ENCODE results near the gene ZNF574. TPM values are rescaled to one million over a fixed set of nuclear protein-coding genes. Genes with fewer than 3 reads are reported as not detected.

ZNF574 gene
- polyA plus RNA-seq, 1 of the 3 experiments (the other 2 are of a cell fraction) = 8.5 TPM

- no peak for TF ChIP-seq CTCF (IDR thresholded peaks at IDR 0.05)
- no peak for TF ChIP-seq FOSL2 (IDR thresholded peaks at IDR 0.05; ENCODE audit: borderline replicate concordance, low read depth)
- TF ChIP-seq RXRA (IDR thresholded peaks at IDR 0.05; ENCODE audit: borderline replicate concordance, low read depth) = no peak
- TF ChIP-seq, protein P1, sequence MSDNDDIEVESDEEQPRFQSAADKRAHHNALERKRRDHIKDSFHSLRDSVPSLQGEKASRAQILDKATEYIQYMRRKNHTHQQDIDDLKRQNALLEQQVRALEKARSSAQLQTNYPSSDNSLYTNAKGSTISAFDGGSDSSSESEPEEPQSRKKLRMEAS (IDR thresholded peaks at IDR 0.05; ENCODE audit: low read depth) = no peak
- no peak for TF ChIP-seq FOXJ3 (CRISPR knock-in tag; IDR thresholded peaks at IDR 0.05)
- TF ChIP-seq SMC3 (IDR thresholded peaks at IDR 0.05; ENCODE audit: low read depth, low read length) = no peak
These were observed 48.5 kb downstream of the ZNF574 start (continued) for GRCh38 chr19:42124386-42124901.

DNA sequence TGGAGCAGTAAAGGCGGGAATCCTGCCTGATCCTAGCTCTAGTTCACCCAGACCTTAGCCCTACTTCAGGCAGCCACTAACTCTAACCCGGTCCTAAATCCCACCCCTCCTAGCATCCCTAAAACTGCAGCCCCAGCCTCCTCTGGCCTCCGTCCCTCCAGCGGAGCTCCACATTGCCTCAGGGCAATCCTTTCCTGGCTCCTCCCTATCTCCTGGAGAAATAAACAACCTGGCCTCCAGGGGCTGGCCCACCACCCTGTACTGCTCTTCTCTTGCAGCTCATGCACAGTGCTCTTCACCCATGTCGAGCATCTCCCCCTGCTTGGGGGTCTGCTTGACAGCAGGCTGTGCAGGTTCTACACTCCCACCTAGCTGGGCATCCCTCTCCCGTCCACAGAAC, 49.6 kb downstream of the ZNF574 start:
- Histone ChIP-seq H3K4me3 (ENCODE audit: low read depth in 2 of 2, low read length in 1 of 2) (no peak overlapping the region), H3K4me2 (no peak overlapping the region), H3K27me3 (ENCODE audit: insufficient read depth) (no peaks in the 10 kb centered on the region), H3K36me3 (replicated peaks in 1 of 2; ENCODE audit: control insufficient read depth in 1 of 2, insufficient read depth in 2 of 2, low read length in 1 of 2) (no peaks in the 10 kb centered on the region), H3K27ac (ENCODE audit: low read depth in 2 of 2, low read length in 1 of 2) (no peak overlapping the region), H3K79me2 (ENCODE audit: insufficient read depth) (no peaks in the 10 kb centered on the region), H2AFZ (ENCODE audit: low read depth) (no peak overlapping the region), H3F3A (replicated peaks; ENCODE audit: insufficient read depth) (no peaks in the 10 kb centered on the region), H3K9me2 (no peaks in the 10 kb centered on the region), H3K4me1 (ENCODE audit: control insufficient read depth in 1 of 2, insufficient read depth in 2 of 2, low read depth in 1 of 2, low read length in 1 of 2) (peaks cover 18 to 29% of the 10 kb centered on the region in 2 experiments; a peak in 3 of 4 replicates), H3K9me3 (no peaks in the 10 kb centered on the region), H4K20me1 (ENCODE audit: insufficient read depth) (no peaks in the 10 kb centered on the region), H3K9ac (no peak overlapping the region)
- ChIA-PET POLR2A (no interaction called here), CTCF (interaction anchor here (0.6 to 3.3 kb wide), 4 partner anchors 12 to 286 kb away, joined by 3 to 36 read pairs (median 5); no protein-coding TSS in a partner anchor)
- WGBS (ENCODE audit: low lambda C conversion rate) = 72% methylated on average over 5 of the region's 6 CpGs
- TF ChIP-seq USF1 (IDR thresholded peaks at IDR 0.05; ENCODE audit: borderline replicate concordance, low read depth) (no peak), GATA2 (CRISPR knock-in tag; IDR thresholded peaks at IDR 0.05) (no peak), JUND (IDR thresholded peaks at IDR 0.05) (no peak), MEF2A (IDR thresholded peaks at IDR 0.05; ENCODE audit: borderline replicate concordance, low read depth) (no peak), RFX5 (IDR thresholded peaks at IDR 0.05; ENCODE audit: low read length) (no peak), TEAD4 (IDR thresholded peaks at IDR 0.05; ENCODE audit: borderline replicate concordance, insufficient read depth) (no peak), POLR2AphosphoS5 (IDR thresholded peaks at IDR 0.05; ENCODE audit: low read depth, low read length) (no peak), GABPA (IDR thresholded peaks at IDR 0.05; ENCODE audit: low read depth) (no peak), PBX3 (IDR thresholded peaks at IDR 0.05) (no peak), REST (IDR thresholded peaks at IDR 0.05; ENCODE audit: low read depth, low read length) (no peak)
- no peak for DNase-seq
